ENCODE results near the gene ERH.

Gene ERH

DNA sequence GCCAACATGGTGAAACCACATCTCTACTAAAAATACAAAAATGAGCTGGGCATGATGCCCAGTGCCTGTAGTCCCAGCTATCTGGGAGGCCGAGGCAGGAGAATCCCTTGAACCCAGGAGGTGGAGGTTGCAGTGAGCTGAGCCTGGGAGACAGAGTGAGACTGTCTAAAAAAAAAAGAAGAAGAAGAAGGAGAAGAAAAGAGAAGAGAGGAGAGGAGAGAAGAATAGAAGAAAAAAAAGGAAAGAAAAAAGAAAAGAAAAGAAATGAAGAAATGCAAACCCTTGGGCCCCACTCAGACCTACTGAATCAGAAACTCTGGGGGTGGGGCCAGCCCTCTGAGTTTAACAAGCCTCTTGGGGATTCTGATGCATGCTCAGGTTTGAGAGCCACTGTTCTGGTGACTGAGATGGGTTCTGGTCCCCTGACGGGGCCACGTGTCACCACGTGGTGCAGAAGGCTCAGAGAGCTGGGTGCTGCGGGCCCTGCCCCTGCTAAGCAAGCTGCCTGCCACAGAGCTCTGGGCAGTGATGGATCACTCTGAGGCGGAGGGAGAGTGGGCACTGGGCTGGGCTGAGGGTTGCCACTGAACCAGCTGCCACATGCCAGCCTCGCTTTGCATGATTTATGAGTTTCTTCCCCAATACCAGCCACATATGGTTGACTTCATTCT is 37.5 kb downstream of the ERH start:
- Histone ChIP-seq H3K27me3 (peaks cover 8% of the 10 kb centered on the region), H3K4me3 (ENCODE audit: low read depth in 1 of 2, low read length in 1 of 2) (no peak overlapping the region), H3K9me3 (no peaks in the 10 kb centered on the region), H3K4me1 (ENCODE audit: control insufficient read depth in 1 of 2, insufficient read depth in 1 of 2, low read depth in 1 of 2, low read length in 1 of 2) (no peaks in the 10 kb centered on the region), H3K36me3 (no peaks in the 10 kb centered on the region), H3K27ac (no peak overlapping the region)
- TF ChIP-seq, protein P1, sequence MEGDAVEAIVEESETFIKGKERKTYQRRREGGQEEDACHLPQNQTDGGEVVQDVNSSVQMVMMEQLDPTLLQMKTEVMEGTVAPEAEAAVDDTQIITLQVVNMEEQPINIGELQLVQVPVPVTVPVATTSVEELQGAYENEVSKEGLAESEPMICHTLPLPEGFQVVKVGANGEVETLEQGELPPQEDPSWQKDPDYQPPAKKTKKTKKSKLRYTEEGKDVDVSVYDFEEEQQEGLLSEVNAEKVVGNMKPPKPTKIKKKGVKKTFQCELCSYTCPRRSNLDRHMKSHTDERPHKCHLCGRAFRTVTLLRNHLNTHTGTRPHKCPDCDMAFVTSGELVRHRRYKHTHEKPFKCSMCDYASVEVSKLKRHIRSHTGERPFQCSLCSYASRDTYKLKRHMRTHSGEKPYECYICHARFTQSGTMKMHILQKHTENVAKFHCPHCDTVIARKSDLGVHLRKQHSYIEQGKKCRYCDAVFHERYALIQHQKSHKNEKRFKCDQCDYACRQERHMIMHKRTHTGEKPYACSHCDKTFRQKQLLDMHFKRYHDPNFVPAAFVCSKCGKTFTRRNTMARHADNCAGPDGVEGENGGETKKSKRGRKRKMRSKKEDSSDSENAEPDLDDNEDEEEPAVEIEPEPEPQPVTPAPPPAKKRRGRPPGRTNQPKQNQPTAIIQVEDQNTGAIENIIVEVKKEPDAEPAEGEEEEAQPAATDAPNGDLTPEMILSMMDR (IDR thresholded peaks at IDR 0.05): no peak

DNA sequence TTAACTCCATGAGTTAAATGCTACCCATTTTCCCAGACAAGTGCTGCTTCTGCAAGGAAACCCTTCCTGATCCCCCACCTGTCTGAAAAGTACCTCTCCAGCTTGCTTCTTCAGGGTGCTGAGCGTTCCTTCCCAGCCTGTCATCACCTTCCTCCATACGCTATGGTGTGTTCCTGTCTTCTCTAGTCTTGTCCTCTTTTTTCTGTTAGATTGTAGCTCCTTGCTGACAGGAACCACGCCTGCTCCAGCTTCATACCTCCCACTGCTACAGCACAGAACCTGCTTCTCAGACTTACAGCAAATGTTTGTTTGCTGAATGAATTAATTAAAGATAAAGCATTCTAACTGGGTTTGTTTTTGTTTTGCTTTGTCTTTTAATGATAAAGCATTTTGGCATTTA is 39.1 kb downstream of the ERH start:
- Histone ChIP-seq H3K27ac (no peak overlapping the region), H3K36me3 (no peaks in the 10 kb centered on the region), H3K4me1 (ENCODE audit: control insufficient read depth in 1 of 2, insufficient read depth in 1 of 2, low read depth in 1 of 2, low read length in 1 of 2) (no peaks in the 10 kb centered on the region), H3K27me3 (peaks cover 8% of the 10 kb centered on the region), H3K9me3 (no peaks in the 10 kb centered on the region), H3K4me3 (ENCODE audit: low read depth in 1 of 2, low read length in 1 of 2) (no peak overlapping the region)
- TF ChIP-seq, protein P1 (IDR thresholded peaks at IDR 0.05): no peak

DNA sequence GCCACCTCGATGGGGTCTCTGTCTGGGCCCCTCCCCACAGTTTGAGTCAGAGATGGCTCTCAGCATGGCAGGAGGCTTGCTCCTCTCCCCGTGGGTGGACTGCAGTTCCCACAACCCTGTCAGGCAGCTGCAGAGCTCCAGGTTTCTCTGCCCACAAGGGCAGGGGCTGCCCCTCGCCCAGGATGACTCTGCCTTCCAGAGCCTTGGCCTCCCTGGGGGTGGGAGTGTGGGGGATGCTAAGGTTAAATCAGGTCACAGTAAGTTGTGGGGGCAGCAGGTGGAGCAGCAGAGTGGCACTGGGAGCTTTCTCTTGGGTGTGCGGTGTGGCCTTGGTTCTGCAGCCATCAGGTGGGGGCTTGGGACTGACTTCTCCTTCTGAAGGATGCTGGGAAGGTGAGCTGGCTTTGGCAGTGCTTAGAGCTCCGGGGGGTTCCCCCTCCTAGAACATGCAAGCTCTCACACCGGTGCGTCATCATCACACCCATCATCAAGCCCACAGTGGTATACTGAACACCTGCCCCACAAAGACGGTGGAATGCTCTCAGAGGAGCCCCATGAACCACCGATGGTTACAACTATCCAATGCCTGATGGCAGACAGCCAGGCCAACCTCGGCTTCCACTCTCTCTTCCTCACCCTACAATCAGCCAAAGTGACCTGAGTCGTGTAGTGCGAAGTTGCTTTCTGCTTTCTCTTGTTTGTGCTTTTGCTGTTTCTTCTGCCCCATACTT is 39.7 kb downstream of the ERH start:
- Histone ChIP-seq H3K36me3 (no peaks in the 10 kb centered on the region), H3K27ac (no peak overlapping the region), H3K27me3 (peaks cover 8% of the 10 kb centered on the region), H3K9me3 (no peaks in the 10 kb centered on the region), H3K4me3 (ENCODE audit: low read depth in 1 of 2, low read length in 1 of 2) (no peak overlapping the region), H3K4me1 (ENCODE audit: control insufficient read depth in 1 of 2, insufficient read depth in 1 of 2, low read depth in 1 of 2, low read length in 1 of 2) (no peaks in the 10 kb centered on the region)
- TF ChIP-seq, protein P1 (IDR thresholded peaks at IDR 0.05): no peak

DNA sequence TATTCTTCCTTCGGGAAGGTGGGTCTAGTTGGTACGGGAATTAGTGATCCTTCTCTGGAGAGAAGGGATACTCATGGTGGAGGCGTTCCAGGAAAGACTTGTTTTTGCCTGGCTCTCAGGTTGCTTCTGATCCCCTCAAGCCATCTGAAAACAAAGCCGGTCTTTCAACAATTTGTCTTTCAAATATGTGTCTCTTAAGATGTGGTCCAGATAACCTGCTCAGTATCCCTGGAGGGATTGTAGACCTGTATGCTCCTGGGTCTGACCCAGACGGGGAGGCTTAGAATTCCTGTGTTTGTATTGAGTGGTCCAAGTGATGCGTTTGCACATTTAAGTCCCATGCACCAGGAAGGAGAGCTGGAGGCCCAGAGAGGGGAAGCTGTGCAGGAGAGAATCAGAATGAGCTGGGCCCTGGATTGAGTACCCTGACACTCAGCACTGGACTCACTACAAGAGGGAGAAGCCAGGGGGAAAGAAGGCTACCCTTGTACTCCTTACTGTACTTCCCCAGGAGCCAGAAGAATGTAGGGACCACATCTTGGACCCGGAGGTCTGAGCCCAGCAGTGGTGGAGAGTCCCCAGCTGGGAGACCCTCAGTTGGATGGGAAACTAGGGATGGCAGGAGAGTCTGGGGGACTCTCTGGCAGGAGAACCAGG is 40.4 kb downstream of the ERH start:
- Histone ChIP-seq H3K4me3 (ENCODE audit: low read depth in 1 of 2, low read length in 1 of 2) (no peak overlapping the region), H3K9me3 (no peaks in the 10 kb centered on the region), H3K27ac (no peak overlapping the region), H3K4me1 (ENCODE audit: control insufficient read depth in 1 of 2, insufficient read depth in 1 of 2, low read depth in 1 of 2, low read length in 1 of 2) (no peaks in the 10 kb centered on the region), H3K36me3 (no peaks in the 10 kb centered on the region), H3K27me3 (peaks cover 8% of the 10 kb centered on the region)
- TF ChIP-seq, protein P1 (IDR thresholded peaks at IDR 0.05): no peak

DNA sequence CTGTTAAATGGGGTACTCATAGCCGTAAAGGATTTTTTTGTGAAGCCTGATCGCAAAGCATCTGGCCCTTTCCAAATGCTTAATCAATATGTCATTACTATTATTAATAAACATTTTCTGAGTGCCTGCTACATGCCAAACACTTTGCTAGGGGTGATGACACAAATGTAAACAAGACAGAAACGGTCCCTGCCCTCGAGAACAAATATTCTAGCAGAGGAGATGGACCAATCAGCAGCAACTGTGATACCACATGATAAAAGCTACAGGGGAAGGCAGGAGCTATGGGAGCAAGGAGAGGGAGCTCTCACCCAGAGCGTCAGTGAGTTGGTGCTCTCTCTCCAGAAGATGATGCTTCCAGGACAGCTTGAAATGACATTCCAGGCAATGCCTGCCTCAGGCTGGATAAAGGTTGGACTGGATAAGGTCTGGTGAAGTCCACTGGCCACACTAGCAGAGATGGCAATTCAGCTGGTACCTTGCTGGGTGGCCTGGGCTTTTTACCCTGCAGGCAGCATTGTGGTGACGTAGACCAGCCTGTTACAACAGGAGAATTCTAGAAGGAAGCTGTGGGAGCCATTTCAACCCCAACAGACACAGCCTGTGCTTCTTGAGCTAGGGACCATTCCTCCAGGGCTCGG is 41.1 kb downstream of the ERH start:
- Histone ChIP-seq H3K36me3 (no peaks in the 10 kb centered on the region), H3K27me3 (peaks cover 8% of the 10 kb centered on the region), H3K4me1 (ENCODE audit: control insufficient read depth in 1 of 2, insufficient read depth in 1 of 2, low read depth in 1 of 2, low read length in 1 of 2) (no peaks in the 10 kb centered on the region), H3K4me3 (ENCODE audit: low read depth in 1 of 2, low read length in 1 of 2) (no peak overlapping the region), H3K27ac (no peak overlapping the region), H3K9me3 (no peaks in the 10 kb centered on the region)
- TF ChIP-seq, protein P1 (IDR thresholded peaks at IDR 0.05): no peak

Data from neutrophil (primary cell).